Sigmoid colon (tissue), 4 donors: ENCODE results near the gene TAAR2.

Experiments
- EP300 ChIP-seq, 4 donors: sonication (generic); formaldehyde crosslinking; IDR thresholded peaks; one replicate each; pipeline ENCODE4 v1.6.1; 2017; ENCODE audit warnings: antibody characterized with exemption in 4 of 4
- POLR2A ChIP-seq, 2 donors: fragments of 450-650 bp; IDR thresholded peaks; one replicate each; pipeline ENCODE4 v1.6.1; 2016; ENCODE audit warnings: antibody characterized with exemption in 2 of 2, mild to moderate bottlenecking in 2 of 2, moderate library complexity in 2 of 2
- POLR2AphosphoS5 ChIP-seq, 4 donors: sonication (generic); formaldehyde crosslinking; IDR thresholded peaks; one replicate each; pipeline ENCODE4 v1.6.1; 2017; ENCODE audit warnings: antibody characterized with exemption in 4 of 4
- TF ChIP-seq, protein P1 (sequence below), 4 experiments: fragments of 450-650 bp in 3 of 4; fragments of 200-600 bp in 1 of 4; IDR thresholded peaks; one replicate each; pipeline ENCODE4 v1.5.1; 2016 to 2019; ENCODE audit warnings: antibody characterized with exemption in 4 of 4, mild to moderate bottlenecking in 3 of 4, moderate library complexity in 2 of 4

DNA sequence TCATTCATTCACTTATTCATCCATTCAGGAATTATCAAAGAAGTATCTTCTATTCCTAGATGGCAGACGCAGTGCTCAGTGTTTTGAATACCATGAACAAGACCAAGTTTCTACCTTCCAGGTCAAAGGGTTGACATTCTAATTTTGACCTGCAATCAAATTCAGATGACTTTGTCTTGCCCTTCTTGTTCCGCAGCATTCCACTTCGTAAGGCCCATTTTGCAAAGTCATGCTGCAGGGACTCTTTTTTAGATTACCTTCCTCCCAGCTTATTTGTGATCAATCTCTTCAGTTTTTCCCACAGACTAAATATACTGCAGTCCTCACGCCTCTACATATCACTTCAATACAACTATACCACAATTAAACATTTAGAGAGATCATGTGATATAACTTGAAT is 42.0 kb upstream of the TAAR2 start:
- TF ChIP-seq POLR2A (IDR thresholded peaks at IDR 0.05) (no peak), EP300 (IDR thresholded peaks at IDR 0.05) (no peak), POLR2AphosphoS5 (IDR thresholded peaks at IDR 0.05) (no peak)
- TF ChIP-seq, protein P1, sequence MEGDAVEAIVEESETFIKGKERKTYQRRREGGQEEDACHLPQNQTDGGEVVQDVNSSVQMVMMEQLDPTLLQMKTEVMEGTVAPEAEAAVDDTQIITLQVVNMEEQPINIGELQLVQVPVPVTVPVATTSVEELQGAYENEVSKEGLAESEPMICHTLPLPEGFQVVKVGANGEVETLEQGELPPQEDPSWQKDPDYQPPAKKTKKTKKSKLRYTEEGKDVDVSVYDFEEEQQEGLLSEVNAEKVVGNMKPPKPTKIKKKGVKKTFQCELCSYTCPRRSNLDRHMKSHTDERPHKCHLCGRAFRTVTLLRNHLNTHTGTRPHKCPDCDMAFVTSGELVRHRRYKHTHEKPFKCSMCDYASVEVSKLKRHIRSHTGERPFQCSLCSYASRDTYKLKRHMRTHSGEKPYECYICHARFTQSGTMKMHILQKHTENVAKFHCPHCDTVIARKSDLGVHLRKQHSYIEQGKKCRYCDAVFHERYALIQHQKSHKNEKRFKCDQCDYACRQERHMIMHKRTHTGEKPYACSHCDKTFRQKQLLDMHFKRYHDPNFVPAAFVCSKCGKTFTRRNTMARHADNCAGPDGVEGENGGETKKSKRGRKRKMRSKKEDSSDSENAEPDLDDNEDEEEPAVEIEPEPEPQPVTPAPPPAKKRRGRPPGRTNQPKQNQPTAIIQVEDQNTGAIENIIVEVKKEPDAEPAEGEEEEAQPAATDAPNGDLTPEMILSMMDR (IDR thresholded peaks at IDR 0.05), result no peak
